Myocyte (in vitro differentiated cells): Measurements from ENCODE around the gene STT3B. TPM values are rescaled to one million over a fixed set of nuclear protein-coding genes. Genes with fewer than 3 reads are reported as not detected.
"Not testable (repeated sequence)": the region's sequence is repeated elsewhere in the genome, so short reads cannot be mapped to it uniquely, and the experiment has no call there.

Source experiments
- DNase-seq: peaks from one replicate; pipeline ENCODE4 v3.0.0-alpha.2; 2012; ENCODE audit warnings: low read depth
- total RNA-seq: library from RNA; depleted of rRNA; stranded (reverse); fragments of >200 nt; gene quantifications from 2 replicates; pipeline ENCODE4 v1.2.3, GENCODE V29; 2014

Gene STT3B
- total RNA-seq, 1 donor from 2014 or later, result 154 TPM

- no peak for DNase-seq
Measured at GRCh38 chr3:31590650-31591049, 57.9 kb downstream of the STT3B start.

- no peak for DNase-seq
Measured at GRCh38 chr3:31592764-31593163, 60.0 kb downstream of the STT3B start.

- DNase-seq, result no peak
Measured at GRCh38 chr3:31596176-31596575, 63.5 kb downstream of the STT3B start.

- no peak for DNase-seq
Measured at GRCh38 chr3:31600431-31600830, 67.7 kb downstream of the STT3B start.

- DNase-seq, result not testable (repeated sequence)
Measured at GRCh38 chr3:31605333-31605732, 72.6 kb downstream of the STT3B start.

- no peak for DNase-seq
Measured at GRCh38 chr3:31606453-31606852, 73.7 kb downstream of the STT3B start.

GRCh38 chr3:31610700-31611275 lies 78.1 kb downstream of the STT3B start:
- peak; percentile 48 for DNase-seq

- DNase-seq, result no peak
Measured at GRCh38 chr3:31613177-31613576, 80.5 kb downstream of the STT3B start.

- no peak for DNase-seq
Measured at GRCh38 chr3:31613654-31614053, 80.9 kb downstream of the STT3B start.

- DNase-seq, result no peak
Measured at GRCh38 chr3:31614162-31614921, 81.6 kb downstream of the STT3B start.

- no peak for DNase-seq
Measured at GRCh38 chr3:31615071-31615875, 82.5 kb downstream of the STT3B start.

- DNase-seq, result no peak
Measured at GRCh38 chr3:31616711-31617110, 84.0 kb downstream of the STT3B start.

GRCh38 chr3:31620656-31621055 lies 87.9 kb downstream of the STT3B start:
- no peak for DNase-seq

- no peak for DNase-seq
Measured at GRCh38 chr3:31621314-31621713, 88.6 kb downstream of the STT3B start.

- DNase-seq, result no peak
Measured at GRCh38 chr3:31622636-31623288, 90.0 kb downstream of the STT3B start.

- no peak for DNase-seq
Measured at GRCh38 chr3:31624083-31624709, 91.5 kb downstream of the STT3B start.

GRCh38 chr3:31625358-31625757 lies 92.6 kb downstream of the STT3B start:
- DNase-seq, result no peak

- DNase-seq, result no peak
Measured at GRCh38 chr3:31629054-31629453, 96.3 kb downstream of the STT3B start.

- DNase-seq, result no peak
Measured at GRCh38 chr3:31634476-31634875, 101.8 kb downstream of the STT3B start.

- no peak for DNase-seq
Measured at GRCh38 chr3:31635545-31635944, 102.8 kb downstream of the STT3B start.

- no peak for DNase-seq
Measured at GRCh38 chr3:31636049-31636448, 103.3 kb downstream of the STT3B start.
